ENCODE data around the gene GNG7. TPM values are rescaled to one million over a fixed set of nuclear protein-coding genes. Genes with fewer than 3 reads are reported as not detected.

The GNG7 gene
- total and polyA plus RNA-seq, 2 donors (not counting 3 experiments of a cell fraction or from before 2014, with no cell fraction given): 0.29 to 0.84 TPM

DNA sequence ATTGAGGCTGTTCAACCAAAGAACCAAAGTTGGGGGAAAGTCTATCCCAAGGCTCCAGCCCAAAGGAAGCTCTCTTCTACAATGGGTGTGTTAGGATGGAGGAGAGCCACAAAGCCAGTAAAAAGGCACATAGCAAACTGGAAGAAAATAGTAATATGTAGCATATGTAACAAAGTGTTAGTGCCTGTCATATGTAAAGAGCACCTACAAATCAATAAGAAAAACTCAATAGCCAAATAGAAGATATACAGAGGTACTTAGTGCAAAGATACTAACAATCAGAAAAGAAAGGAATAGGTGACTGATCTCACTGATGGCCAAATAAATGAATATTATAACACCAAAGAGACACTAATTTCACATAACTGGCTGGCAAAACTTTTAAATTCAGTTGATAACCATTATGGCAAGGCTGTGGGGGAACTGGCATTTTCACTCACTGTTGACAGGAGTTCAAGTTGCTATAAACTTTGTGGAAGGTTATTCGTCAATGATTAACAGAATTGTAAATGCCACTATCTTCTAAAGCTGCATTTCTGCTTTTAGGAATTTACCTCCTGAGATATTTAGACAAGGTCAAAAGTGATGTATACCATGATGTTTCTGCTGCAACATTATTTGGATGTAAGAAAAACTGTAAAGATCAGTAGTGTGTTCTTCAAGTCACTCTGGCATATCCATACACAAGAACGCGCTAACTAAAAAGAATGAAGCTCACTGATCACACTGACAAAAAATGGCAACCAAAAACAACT, 110.8 kb downstream of the GNG7 start:
- intact Hi-C loops (cut with micrococcal nuclease): no loop called here
- no peak for FAIRE-seq
- ChIA-PET POLR2A (interaction anchor here (0.7 kb wide), 1 partner anchor 265 kb away, joined by 4 read pairs; no protein-coding TSS in a partner anchor), CTCF (interaction anchor here (1.0 to 1.6 kb wide), 2 partner anchors 13 to 23 kb away, joined by 3 to 7 read pairs; no protein-coding TSS in a partner anchor)
- no peak overlapping the region for H3K4me3 ChIP-seq (replicated peaks in 1 of 3; ENCODE audit: insufficient read depth in 1 of 3, low read depth in 1 of 3, low read length in 3 of 3)
- peaks cover 3% of the 10 kb centered on the region for H3K4me1 ChIP-seq (ENCODE audit: control insufficient read depth, extremely low read depth, insufficient read depth, low read length)
- no peak overlapping the region for H2AFZ ChIP-seq (ENCODE audit: low read depth, low read length)
- peaks cover 2% of the 10 kb centered on the region for H3K9me3 ChIP-seq (replicated peaks; ENCODE audit: control insufficient read depth, insufficient read depth, low read length)
- no peak overlapping the region for H3K9ac ChIP-seq (replicated peaks; ENCODE audit: extremely low read depth, insufficient read depth, low read length)
- DNase-seq (ENCODE audit: low read depth, low spot score): no peak
- dilution Hi-C loops (cut with MboI; ENCODE audit: extremely low pct_ligation_motif_present, low sequenced_read_pairs): no loop called here
- no peaks in the 10 kb centered on the region for H4K20me1 ChIP-seq (replicated peaks; ENCODE audit: control insufficient read depth, extremely low read depth, insufficient read depth, low read length)
- H3K36me3 ChIP-seq (ENCODE audit: control insufficient read depth in 2 of 2, extremely low read depth in 1 of 2, insufficient read depth in 2 of 2, low read length in 2 of 2): no peaks in the 10 kb centered on the region
- H3K9me1 ChIP-seq (replicated peaks; ENCODE audit: control insufficient read depth, extremely low read depth, insufficient read depth, low read length): no peaks in the 10 kb centered on the region
- BruUV-seq (replicated peaks): no TSS peak
- TF ChIP-seq MYC (IDR thresholded peaks at IDR 0.05; ENCODE audit: low read depth, low read length): no peak
- TF ChIP-seq GATA2 (IDR thresholded peaks at IDR 0.05; ENCODE audit: insufficient read depth, insufficient read length, low read depth, low read length): no peak
- TF ChIP-seq JUN (IDR thresholded peaks at IDR 0.05; ENCODE audit: borderline replicate concordance, insufficient read depth, insufficient read length, low read depth): no peak
- TF ChIP-seq, protein P1, sequence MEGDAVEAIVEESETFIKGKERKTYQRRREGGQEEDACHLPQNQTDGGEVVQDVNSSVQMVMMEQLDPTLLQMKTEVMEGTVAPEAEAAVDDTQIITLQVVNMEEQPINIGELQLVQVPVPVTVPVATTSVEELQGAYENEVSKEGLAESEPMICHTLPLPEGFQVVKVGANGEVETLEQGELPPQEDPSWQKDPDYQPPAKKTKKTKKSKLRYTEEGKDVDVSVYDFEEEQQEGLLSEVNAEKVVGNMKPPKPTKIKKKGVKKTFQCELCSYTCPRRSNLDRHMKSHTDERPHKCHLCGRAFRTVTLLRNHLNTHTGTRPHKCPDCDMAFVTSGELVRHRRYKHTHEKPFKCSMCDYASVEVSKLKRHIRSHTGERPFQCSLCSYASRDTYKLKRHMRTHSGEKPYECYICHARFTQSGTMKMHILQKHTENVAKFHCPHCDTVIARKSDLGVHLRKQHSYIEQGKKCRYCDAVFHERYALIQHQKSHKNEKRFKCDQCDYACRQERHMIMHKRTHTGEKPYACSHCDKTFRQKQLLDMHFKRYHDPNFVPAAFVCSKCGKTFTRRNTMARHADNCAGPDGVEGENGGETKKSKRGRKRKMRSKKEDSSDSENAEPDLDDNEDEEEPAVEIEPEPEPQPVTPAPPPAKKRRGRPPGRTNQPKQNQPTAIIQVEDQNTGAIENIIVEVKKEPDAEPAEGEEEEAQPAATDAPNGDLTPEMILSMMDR (IDR thresholded peaks at IDR 0.05; ENCODE audit: extremely low read depth in 1 of 2, insufficient read depth in 1 of 2, low read depth in 1 of 2, low read length in 2 of 2): no peak
- H3K4me2 ChIP-seq (ENCODE audit: insufficient read depth, low read length): no peak overlapping the region
- peaks cover 4 to 14% of the 10 kb centered on the region in 2 experiments for H3K27me3 ChIP-seq (ENCODE audit: control insufficient read depth in 2 of 2, insufficient read depth in 2 of 2, low read length in 2 of 2)
- H3K79me2 ChIP-seq (ENCODE audit: control insufficient read depth, insufficient read depth, low read length): no peaks in the 10 kb centered on the region
- H3K27ac ChIP-seq (ENCODE audit: insufficient read depth, low read depth, low read length): no peak overlapping the region

All from endothelial cell of umbilical vein (primary cell).